Astrocyte (in vitro differentiated cells and primary cell): Measurements from ENCODE around the gene COG5. TPM values are rescaled to one million over a fixed set of nuclear protein-coding genes. Genes with fewer than 3 reads are reported as not detected.
A peak's percentile ranks its signal among the peaks of the same experiment; 100 is the strongest.

ENCODE experiments used
- DNase-seq: peaks from one replicate; pipeline ENCODE4 v3.0.0-alpha.2; 2010; ENCODE audit warnings: low read depth
- FAIRE-seq: peaks from 2 replicates; lab custom pipeline; 2011; peaks lifted over from hg19 to GRCh38; lab: Jason Lieb, UNC
- H2AFZ ChIP-seq: 2 replicates; pipeline ENCODE4 v1.6.0; 2012; ENCODE audit warnings: low read depth, low read length, inconsistent platforms
- H3K27ac ChIP-seq: 2 replicates; pipeline ENCODE4 v1.5.1; 2011; ENCODE audit warnings: low read depth, low read length, inconsistent platforms
- H3K27me3 ChIP-seq: 2 replicates; pipeline ENCODE4 v1.6.0; 2011; ENCODE audit warnings: low read length, inconsistent platforms; ENCODE audit not compliant: insufficient read depth
- H3K36me3 ChIP-seq: 2 replicates; pipeline ENCODE4 v1.5.1; 2011; ENCODE audit warnings: low read length, inconsistent platforms; ENCODE audit not compliant: insufficient read depth
- H3K4me1 ChIP-seq: 2 replicates; pipeline ENCODE4 v1.5.1; 2011; ENCODE audit warnings: low read length, inconsistent platforms; ENCODE audit not compliant: insufficient read depth
- H3K4me2 ChIP-seq: 2 replicates; pipeline ENCODE4 v1.6.0; 2012; ENCODE audit warnings: low read length, inconsistent platforms
- H3K4me3 ChIP-seq: 2 replicates; pipeline ENCODE4 v1.5.1; 2011; ENCODE audit warnings: low read depth, mild to moderate bottlenecking, low read length, inconsistent platforms; ENCODE audit not compliant: insufficient read depth
- H3K79me2 ChIP-seq: 2 replicates; pipeline ENCODE4 v1.6.0; 2012; ENCODE audit warnings: mild to moderate bottlenecking, low read length, inconsistent platforms; ENCODE audit not compliant: insufficient read depth
- H3K9ac ChIP-seq: 2 replicates; pipeline ENCODE4 v1.6.0; 2012; ENCODE audit warnings: mild to moderate bottlenecking, low read length, inconsistent platforms
- H3K9me3 ChIP-seq: 2 replicates; pipeline ENCODE4 v1.5.1; 2012; ENCODE audit warnings: low read depth, mild to moderate bottlenecking, low read length, inconsistent platforms; ENCODE audit not compliant: insufficient read depth
- H4K20me1 ChIP-seq: 2 replicates; pipeline ENCODE4 v1.6.0; 2012; ENCODE audit warnings: low read length, inconsistent platforms; ENCODE audit not compliant: insufficient read depth
- H3K27ac Mint-ChIP-seq: one replicate; pipeline ENCODE4 v1.8.0; 2021; ENCODE audit warnings: mild to moderate bottlenecking, mixed read lengths; ENCODE audit not compliant: unreplicated experiment
- H3K27me3 Mint-ChIP-seq: one replicate; pipeline ENCODE4 v1.8.0; 2021; ENCODE audit warnings: low read depth, mixed read lengths; ENCODE audit not compliant: unreplicated experiment
- H3K36me3 Mint-ChIP-seq: one replicate; pipeline ENCODE4 v1.8.0; 2021; ENCODE audit warnings: low read depth, mixed read lengths; ENCODE audit not compliant: unreplicated experiment
- H3K4me1 Mint-ChIP-seq: one replicate; pipeline ENCODE4 v1.8.0; 2021; ENCODE audit warnings: low read depth, mixed read lengths; ENCODE audit not compliant: unreplicated experiment
- H3K4me3 Mint-ChIP-seq: one replicate; pipeline ENCODE4 v1.8.0; 2021; ENCODE audit warnings: mild to moderate bottlenecking, moderate library complexity, mixed read lengths; ENCODE audit not compliant: unreplicated experiment
- H3K9me3 Mint-ChIP-seq: one replicate; pipeline ENCODE4 v1.8.0; 2021; ENCODE audit warnings: mild to moderate bottlenecking, mixed read lengths; ENCODE audit not compliant: unreplicated experiment
- EZH2 ChIP-seq: IDR thresholded peaks from 2 replicates; pipeline ENCODE4 v1.6.1; 2012; ENCODE audit warnings: mild to moderate bottlenecking, low read length, inconsistent platforms; ENCODE audit not compliant: insufficient read depth
- total RNA-seq: library from RNA; stranded (reverse); gene quantifications from 2 replicates; pipeline ENCODE4 v1.2.1, GENCODE V29; 2021
- TF ChIP-seq, protein P1 (sequence below): IDR thresholded peaks from 2 replicates; pipeline ENCODE4 v1.5.1; 2011; ENCODE audit warnings: low read depth, mild to moderate bottlenecking, inconsistent platforms, low read length, moderate library complexity; ENCODE audit not compliant: insufficient read depth

COG5 gene
- total RNA-seq, 1 donor from 2014 or later = 57.1 TPM

- H3K27me3 Mint-ChIP-seq = no peaks in the 10 kb centered on the region
- Histone ChIP-seq H4K20me1 (no peaks in the 10 kb centered on the region), H2AFZ (no peak overlapping the region), H3K27ac (no peak overlapping the region), H3K4me1 (no peaks in the 10 kb centered on the region), H3K9ac (no peak overlapping the region), H3K4me2 (no peak overlapping the region), H3K9me3 (no peaks in the 10 kb centered on the region), H3K4me3 (no peak overlapping the region), H3K79me2 (no peaks in the 10 kb centered on the region), H3K27me3 (no peaks in the 10 kb centered on the region), H3K36me3 (no peaks in the 10 kb centered on the region)
- FAIRE-seq (no peak), DNase-seq (peak; percentile 13)
- TF ChIP-seq, protein P1, sequence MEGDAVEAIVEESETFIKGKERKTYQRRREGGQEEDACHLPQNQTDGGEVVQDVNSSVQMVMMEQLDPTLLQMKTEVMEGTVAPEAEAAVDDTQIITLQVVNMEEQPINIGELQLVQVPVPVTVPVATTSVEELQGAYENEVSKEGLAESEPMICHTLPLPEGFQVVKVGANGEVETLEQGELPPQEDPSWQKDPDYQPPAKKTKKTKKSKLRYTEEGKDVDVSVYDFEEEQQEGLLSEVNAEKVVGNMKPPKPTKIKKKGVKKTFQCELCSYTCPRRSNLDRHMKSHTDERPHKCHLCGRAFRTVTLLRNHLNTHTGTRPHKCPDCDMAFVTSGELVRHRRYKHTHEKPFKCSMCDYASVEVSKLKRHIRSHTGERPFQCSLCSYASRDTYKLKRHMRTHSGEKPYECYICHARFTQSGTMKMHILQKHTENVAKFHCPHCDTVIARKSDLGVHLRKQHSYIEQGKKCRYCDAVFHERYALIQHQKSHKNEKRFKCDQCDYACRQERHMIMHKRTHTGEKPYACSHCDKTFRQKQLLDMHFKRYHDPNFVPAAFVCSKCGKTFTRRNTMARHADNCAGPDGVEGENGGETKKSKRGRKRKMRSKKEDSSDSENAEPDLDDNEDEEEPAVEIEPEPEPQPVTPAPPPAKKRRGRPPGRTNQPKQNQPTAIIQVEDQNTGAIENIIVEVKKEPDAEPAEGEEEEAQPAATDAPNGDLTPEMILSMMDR = no peak
- TF ChIP-seq EZH2 = no peak
- no peak overlapping the region for H3K4me3 Mint-ChIP-seq
- peaks cover 3% of the 10 kb centered on the region for H3K9me3 Mint-ChIP-seq
- H3K27ac Mint-ChIP-seq = no peak overlapping the region
- H3K36me3 Mint-ChIP-seq = peaks cover 5% of the 10 kb centered on the region
- H3K4me1 Mint-ChIP-seq = peaks cover 5% of the 10 kb centered on the region
Observed at GRCh38 chr7:107312418-107312817, 251.3 kb downstream of the COG5 start.

GRCh38 chr7:107309296-107309695, 254.4 kb downstream of the COG5 start:
- Histone ChIP-seq H3K79me2 (no peaks in the 10 kb centered on the region), H4K20me1 (no peaks in the 10 kb centered on the region), H3K4me3 (no peak overlapping the region), H2AFZ (no peak overlapping the region), H3K36me3 (peaks cover 2% of the 10 kb centered on the region), H3K9me3 (no peaks in the 10 kb centered on the region), H3K27ac (no peak overlapping the region), H3K4me1 (no peaks in the 10 kb centered on the region), H3K27me3 (no peaks in the 10 kb centered on the region), H3K4me2 (no peak overlapping the region), H3K9ac (no peak overlapping the region)
- Mint-ChIP-seq H3K4me1 (peaks cover 5% of the 10 kb centered on the region), H3K27ac (no peak overlapping the region), H3K36me3 (peaks cover 2% of the 10 kb centered on the region), H3K9me3 (peaks cover 4% of the 10 kb centered on the region), H3K4me3 (no peak overlapping the region), H3K27me3 (no peaks in the 10 kb centered on the region)
- no peak for TF ChIP-seq EZH2
- TF ChIP-seq, protein P1 = no peak
- DNase-seq (no peak), FAIRE-seq (no peak)

GRCh38 chr7:107304636-107305035, 259.1 kb downstream of the COG5 start:
- Histone ChIP-seq H3K79me2 (no peaks in the 10 kb centered on the region), H2AFZ (no peak overlapping the region), H3K4me1 (no peaks in the 10 kb centered on the region), H3K36me3 (peaks cover 7% of the 10 kb centered on the region), H4K20me1 (no peaks in the 10 kb centered on the region), H3K9me3 (no peaks in the 10 kb centered on the region), H3K4me3 (no peak overlapping the region), H3K27ac (no peak overlapping the region), H3K27me3 (no peaks in the 10 kb centered on the region), H3K4me2 (no peak overlapping the region), H3K9ac (no peak overlapping the region)
- no peak for TF ChIP-seq EZH2
- TF ChIP-seq, protein P1 = no peak
- FAIRE-seq (no peak), DNase-seq (no peak)
- peaks cover 2% of the 10 kb centered on the region for H3K9me3 Mint-ChIP-seq
- H3K4me3 Mint-ChIP-seq = no peak overlapping the region
- H3K27me3 Mint-ChIP-seq = no peaks in the 10 kb centered on the region
- H3K27ac Mint-ChIP-seq = no peak overlapping the region
- peaks cover 2% of the 10 kb centered on the region for H3K36me3 Mint-ChIP-seq
- H3K4me1 Mint-ChIP-seq = no peaks in the 10 kb centered on the region
